ELR (cell line): Measurements from ENCODE around the gene FAM200B.

ENCODE experiments used
- DNase-seq: peaks from one replicate; pipeline ENCODE4 v3.0.0-alpha.2; 2015; ENCODE audit warnings: low read depth

The FAM200B gene

DNA sequence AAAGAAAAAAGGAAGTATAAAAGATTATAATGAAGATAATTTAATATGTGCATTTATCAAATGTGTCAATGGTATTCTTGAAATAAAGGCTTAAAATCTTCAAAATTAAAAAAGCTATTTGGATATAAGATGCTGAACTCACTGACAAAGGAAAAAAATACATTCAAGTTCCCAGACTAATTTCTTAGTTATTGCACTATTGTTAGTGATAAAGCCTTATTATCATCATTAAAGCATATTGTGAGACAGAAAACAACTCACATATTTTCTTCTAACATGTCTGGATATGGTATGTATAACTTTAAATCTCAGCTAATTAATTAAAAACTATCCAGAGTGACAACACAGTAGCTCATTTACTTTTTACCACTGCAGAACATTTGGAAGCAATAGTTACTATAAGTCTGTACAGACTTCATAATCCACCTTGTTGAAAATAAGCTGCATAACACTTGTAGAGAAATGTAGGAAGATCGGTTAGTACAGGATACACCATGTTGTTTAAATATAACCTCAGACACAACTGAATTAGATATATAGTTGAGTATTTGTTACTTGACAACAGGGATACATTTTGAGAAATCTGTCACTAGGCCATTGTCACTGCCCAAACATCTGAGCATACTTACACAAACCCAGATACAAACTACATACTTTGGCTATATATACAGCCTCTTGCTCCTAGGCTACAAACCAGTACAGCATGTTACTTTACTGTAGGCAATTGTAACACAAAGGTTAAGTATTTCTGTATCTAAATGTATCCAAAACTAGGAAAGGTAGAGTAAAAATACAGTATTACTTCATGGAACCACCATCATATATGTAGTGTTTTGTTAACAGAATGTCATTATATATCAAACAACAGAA lies 12.8 kb upstream of the FAM200B start:
- no peak for DNase-seq

DNA sequence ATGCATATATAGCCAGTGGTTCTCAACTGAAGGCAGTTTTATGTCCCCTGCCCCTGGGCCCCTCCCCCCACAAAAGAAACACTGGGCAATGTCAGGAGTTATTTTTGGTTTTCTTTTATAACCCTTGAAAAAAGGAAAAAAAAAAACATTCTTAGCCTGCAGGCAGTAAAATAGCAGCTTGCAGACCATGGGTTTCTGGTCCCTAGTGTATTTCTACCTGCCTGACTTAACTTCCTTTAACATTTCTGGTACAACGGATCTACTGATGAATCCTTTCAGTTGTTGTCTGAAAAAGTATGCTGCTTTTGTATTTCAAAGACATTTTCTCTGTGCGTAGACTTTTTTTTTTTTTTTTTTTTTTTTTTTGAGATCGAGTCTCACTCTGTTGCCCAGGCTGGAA lies 11.1 kb upstream of the FAM200B start:
- DNase-seq = no peak

DNA sequence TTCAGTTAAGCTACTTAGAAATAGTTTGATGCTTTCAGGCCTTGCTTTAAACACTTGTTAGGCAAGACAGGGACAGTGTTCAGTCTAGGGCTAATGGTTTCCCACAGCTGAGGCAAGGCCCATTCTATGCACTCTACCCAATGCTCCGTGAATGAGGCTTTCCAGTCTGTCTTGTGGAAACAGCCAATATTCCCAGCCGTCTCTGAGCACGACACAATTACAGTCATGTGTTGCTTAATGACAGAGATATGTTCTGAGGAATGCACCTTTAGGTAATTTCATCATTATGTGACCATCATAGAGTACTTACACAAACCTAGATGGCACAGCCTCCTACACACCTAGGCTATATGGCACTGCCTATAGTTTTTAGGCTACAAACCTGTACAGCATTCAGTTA lies 9.5 kb upstream of the FAM200B start:
- DNase-seq = no peak

DNA sequence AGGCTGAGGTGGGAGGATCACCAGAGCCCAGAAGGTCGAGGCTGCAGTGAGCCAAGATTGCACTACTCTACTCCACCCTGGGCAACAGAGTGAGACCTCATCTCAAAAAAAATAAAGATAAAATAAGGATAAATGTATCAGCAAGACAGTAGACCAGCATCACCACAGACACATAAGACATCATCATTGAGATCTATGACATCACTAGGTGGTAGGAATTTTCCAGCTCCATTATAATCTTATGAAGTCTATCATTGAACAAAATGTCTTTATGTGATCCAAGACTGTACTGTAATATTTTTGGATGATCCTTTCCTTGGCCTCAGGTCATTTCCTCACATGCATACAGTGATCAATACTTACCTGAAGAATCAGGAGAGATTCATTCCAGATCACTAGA lies 8.3 kb upstream of the FAM200B start:
- DNase-seq = no peak

DNA sequence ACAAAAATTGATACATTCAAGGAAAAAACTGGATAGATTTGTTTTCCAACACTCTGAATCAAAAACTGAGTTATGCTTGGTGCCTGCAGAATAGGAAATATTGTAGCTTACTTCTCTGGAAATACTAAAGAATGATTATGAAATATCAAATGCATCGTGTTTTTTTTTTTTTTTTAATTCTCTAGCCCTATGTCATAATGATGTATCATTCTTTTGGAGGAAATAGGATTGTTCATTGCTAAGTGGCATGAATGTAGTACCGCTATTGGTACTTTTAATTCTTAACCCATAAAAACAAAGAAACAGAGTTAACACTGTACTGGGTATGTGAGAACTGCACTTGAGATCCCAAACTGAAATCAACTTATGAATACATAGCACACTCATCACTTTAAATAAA lies 7.6 kb upstream of the FAM200B start:
- DNase-seq = no peak

DNA sequence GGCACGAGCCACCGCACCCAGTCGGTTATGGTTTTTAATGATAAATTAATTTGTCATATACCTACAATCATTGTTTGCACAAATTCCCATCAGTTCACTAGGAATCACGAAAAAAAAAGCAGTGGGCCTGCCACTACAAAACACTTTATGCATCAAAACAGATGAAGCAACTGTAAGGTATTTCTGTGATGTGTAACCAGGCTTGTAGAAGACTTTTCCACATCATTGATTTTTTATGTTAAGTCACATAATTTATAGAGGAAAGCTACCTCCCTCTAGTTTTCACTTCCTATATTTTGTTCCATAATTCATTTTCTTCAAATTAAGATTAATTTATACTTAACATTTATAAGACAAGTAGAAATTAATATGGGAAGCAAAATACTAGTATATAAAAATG lies 6.7 kb upstream of the FAM200B start:
- no peak for DNase-seq

DNA sequence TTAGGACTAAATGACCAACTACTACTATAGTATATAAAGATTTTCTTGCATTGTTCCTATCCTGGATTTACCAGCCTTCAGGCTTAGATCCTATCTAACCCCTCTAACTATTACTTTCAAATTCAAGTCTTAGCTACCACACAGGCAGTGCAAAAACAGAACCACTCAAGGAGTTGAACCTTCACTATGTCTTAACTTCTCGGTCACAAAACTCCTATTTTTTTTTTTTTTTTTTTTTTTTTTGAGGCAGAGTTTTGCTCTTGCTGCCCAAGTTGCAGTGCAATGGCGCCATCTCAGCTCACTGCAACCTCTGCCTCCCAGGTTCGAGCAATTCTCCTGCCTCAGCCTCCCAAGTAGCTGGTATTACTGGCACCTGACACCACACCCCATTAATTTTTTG lies 6.3 kb upstream of the FAM200B start:
- DNase-seq = no peak

DNA sequence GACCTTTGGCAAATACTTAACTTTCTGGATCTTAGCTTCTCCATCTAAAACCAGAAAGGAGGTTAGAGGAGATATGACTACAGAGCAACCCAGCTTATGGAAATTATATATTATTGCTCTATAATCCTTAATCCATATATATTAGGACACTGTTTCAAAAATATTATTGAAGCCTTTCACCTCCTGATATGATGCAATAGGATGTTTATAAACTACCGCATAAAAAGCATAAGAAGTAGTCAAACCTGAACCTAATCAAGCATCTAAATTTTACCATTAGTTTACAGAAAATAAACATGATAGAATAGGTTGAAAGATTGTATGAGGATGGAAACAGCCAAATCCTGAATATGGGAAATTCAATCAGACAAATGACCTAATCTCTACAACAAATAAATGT lies 5.6 kb upstream of the FAM200B start:
- no peak for DNase-seq

DNA sequence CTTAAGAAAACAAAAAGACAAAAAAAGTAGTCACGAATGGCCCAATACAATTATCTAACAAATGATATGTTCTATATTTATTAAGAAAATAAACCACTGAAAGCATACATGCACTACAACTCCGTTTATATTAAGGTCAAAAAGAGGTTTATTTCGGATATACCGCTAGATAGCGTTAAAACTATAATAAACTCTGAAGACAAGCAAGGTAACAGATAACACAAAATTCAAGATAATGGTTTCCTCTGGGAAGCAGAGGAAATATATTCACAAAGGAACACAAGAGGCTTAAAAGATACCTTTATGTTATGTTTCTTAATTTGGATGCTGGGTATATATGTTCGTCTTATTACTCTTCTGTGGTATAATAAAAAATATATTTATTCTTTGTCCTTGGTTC lies 4.7 kb upstream of the FAM200B start:
- DNase-seq = no peak

DNA sequence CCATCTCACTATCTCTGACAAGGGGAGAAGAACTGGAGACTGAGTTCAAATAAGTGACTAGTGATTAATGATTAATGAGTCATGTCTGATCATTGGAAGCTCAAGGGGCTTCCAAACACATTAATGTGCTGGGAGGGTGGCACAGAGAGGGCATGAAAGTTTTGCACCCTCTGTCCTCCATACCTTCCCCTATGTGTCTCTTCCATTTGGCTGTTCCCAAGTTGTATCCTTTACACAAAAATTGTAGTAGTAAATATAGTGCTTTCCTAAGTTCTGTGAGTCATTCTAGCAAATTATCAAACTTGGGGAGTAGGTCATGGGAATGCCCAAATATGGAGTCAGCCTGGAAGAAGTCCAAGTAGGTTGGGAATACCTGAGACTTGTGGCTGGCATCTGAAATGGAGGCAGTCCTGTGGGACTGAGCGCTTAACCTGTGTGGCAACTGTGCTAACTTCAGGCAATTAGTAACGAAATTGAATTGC lies 4.1 kb upstream of the FAM200B start:
- DNase-seq = peak; percentile 64

DNA sequence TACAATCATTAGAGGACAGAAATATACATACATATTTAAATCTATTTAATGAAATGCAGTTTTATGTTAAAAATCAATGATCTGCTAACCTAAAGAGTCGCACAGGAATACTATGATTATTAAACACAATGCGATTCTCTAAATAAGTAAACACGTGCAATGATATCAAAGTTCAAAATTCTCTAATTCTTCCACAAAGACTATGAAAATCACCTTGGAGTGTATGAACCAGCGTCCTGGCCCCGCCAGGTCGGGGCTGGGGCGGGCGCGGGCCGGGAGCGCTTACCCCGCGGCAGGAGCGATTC lies 608 bp upstream of the FAM200B start:
- DNase-seq = no peak

DNA sequence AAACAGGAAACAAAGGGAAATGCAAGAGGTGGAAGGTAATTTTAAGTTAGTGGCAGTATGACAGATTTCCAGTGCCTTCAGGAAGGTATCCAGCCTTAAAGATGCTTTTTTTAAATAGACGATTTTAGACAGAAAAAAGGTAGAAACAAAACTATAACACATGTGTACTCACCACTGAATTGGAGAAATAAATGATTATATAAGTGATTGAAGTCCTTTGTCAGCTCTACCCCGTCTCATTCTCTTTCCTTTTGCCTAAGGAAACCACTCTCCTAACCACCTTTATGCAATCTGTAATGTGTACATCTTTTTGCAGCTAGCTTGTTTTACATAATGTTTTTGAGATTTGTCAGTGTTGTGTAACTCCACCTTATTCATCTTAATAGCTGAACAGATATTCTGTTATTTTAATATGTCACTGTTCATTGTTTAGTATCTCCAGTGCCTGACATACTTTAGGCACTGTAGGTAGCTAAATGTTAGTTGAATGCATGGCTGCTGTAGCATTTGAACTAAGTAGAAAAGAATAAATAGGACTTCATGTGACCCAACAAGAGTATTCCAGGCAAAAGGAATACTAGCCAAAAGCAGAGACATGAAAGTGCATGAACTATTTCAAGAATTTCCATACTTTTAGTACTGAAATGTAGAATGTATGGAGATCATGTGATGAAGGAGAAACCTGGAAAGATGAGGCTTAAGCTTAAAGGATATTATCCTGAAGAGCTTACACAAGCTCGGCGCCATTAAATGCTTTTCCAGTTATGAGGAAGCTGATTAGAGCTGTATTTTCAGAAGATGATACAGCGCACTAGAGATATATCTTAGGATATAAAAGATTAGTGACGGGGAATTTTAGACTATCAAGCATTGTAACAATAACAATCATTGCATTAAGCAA lies 865 bp downstream of the FAM200B start:
- DNase-seq = peak; percentile 27

DNA sequence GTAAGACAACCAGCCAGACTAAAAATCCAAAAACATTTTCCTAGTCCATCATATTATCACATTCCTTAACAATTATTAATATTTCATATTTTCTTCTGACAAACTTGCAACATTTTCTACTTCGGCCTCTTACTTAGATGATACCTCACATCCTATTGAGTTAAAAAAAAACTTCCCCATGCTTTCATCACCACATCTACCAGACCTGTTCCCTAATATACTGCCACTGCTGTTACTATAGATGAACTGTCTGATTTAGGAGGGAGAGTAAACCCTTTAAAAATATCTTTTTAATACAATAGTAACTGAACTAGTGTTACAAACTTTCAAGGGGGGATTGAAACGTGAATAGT lies 1.5 kb downstream of the FAM200B start:
- DNase-seq = no peak

DNA sequence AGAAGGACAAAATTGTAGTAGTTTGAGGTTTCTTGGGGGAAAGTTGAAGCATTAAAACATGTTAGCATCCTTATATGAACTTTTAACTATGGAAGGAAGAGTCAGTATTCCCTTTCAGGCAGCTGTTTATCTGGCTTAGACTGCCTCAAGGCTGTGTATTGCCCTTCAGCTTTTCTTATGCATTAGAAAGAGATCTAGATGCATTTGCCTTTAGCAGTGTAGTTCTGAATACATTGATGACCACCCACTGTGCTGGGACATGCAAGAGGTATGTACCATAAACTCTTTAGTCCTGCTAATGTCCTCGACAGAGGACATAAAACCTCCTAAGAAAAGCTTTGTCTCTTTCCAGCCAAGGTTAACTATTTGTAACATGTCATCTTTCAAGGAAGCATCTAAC lies 2.9 kb downstream of the FAM200B start:
- DNase-seq = no peak

DNA sequence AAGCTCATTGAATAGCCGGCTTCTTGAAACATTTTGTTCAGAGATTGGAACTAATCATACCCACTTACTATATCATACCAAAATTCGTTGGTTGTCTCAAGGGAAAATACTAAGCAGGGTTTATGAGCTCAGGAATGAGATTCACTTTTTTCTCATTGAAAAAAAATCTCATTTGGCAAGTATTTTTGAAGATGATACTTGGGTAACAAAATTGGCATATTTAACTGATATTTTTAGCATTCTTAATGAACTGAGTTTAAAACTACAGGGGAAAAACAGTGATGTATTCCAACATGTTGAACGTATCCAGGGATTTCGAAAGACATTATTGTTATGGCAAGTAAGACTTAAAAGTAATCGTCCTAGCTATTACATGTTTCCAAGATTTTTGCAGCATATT lies 6.4 kb downstream of the FAM200B start:
- no peak for DNase-seq

DNA sequence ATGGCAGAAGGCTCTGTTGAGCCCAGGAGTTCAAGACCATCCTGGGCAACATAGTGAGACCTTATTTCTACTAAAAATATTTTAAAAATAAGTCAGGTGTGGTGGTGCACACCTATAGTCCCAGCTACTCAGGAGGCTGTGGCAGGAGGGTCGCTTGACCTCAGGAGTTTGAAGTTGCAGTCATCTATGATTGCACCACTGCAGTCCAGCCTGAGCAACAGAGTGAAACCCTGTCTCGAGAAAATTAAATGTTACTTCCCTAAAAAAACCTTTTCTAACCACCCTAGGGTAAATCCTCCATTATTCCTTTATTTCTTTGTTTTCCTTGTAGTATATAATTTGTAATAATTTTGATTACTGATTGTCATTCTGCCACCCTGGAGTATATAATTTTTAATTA lies 7.9 kb downstream of the FAM200B start:
- peak; percentile 49 for DNase-seq

DNA sequence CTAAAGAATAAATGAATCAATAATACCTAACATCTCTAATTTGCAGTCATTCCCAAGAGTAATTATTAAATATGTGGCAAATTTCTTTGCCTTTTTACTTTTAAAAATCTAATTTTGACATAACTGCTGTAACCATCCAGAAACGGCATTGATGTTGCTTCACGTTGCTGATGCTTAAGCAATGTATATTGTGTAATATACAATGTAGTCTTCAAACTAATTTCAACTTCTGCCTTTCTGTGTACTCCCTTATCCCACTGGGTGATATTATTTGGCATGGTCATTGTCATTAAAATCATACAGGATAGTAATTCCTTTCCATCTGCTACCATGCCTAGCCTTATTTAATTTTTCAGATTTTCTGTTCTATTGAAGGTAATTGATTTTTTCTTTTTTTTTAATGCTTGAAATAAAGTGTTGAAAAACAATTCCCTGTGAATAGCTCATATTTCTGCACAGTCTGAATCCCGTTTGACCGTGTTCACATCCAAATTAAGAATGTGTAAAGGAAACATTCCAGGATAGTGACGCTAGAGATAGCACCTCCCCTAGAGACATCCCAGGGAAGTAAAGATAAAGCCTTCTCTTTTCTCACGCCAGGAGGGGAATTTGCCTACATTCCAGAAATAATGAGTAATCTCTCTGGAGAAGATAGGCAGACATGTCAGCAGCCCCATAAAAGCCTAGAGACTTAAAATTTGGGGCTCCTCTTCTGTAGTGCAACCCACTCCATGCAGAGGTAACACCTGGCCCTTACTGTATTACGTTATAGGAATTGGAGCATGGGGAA lies 8.6 kb downstream of the FAM200B start:
- peak; percentile 97 for DNase-seq

DNA sequence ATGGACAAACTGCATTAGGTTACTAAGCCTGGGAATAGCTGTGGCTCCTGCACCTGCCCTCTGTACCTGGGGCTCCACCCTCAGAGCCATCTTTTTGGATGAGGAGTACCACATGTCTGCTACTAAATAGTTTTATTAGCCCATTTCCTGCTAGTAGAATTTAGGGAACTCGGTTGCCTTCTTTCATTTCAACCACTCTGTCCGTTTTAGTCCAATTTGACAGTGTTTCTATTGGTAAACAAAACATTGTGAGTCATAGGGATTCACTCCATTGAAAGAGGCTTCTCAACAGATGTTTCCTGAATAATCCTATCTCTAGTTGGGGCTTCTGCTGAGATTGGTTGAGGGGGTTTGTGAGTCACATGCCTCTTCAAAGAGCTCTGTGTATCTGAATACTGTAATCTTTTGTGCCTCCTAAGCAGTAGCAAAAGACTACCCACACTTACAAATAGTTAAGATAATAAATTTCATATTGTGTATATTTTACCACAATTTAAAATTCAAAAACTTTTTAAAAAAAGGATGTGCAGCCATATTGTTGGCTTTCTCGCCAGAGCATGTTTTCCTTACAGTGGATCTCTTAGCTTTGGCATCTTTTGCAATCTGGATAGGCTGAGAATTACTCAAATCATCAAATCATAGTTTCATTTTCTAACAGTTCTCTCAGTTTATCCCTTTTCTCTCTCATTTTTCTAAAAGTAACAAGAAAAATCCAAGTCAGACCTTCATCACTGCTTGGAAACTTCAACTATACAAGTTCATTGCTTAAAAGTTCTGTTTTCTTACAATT lies 9.9 kb downstream of the FAM200B start:
- peak; percentile 93 for DNase-seq

DNA sequence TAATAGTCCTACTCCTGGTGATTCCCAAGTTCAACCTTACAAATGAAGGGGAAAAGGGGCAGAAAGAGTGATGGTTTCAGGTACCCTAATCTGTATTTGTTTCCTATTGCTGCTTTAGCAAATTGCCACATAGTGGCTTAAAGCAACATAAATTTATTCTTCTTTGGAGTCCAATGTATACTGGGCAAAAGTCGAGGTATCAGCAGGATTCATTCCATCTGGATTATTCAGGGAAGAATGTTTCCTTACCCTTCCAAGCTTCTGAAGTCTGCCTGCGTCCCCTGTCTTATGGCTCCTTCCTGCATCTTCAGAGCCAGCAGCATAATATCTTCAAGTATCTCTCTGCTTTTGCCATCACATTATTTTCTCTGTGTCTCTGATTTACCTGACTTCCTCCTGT lies 11.0 kb downstream of the FAM200B start:
- DNase-seq = no peak

DNA sequence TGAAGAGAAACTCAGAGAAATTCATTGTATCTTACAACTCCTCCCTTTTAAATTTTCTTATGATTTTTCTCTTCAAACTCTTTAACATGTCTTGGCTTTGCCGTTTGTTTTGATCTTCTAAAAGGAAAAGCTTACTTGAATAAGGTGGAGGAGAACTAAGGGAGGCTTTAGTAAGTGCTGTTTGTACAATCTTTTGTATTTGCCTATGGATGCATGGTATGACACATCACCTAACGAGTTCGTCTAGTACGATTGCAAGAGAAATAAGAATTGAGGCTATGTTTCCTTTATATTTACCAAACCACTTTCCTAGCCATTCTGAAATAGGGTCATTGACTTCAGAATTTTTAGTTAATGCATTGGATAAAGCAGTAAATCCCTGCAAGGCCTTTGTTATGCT lies 12.8 kb downstream of the FAM200B start:
- no peak for DNase-seq

DNA sequence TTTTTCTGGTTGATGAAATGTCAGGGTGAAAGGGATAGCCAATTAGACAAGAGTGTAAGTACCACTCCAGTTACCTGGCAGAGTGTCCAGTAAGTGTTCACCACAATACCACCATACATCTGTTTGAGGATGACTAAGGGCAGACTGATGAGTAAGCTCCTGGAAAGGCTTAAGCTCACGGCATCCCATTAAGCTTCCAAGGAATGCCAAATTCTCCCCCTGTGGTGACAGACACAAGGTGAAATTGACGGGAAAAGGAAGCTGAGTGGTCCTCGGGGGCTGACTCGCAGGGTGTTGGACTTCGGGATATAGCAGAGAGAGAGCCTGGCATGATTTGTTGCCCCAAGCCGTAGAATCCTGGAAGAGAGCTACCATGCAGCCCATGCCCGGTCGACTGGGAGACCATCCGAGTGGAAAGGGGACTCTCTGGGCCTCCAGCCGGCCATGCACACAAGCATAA lies 13.6 kb downstream of the FAM200B start:
- DNase-seq = peak; percentile 98

DNA sequence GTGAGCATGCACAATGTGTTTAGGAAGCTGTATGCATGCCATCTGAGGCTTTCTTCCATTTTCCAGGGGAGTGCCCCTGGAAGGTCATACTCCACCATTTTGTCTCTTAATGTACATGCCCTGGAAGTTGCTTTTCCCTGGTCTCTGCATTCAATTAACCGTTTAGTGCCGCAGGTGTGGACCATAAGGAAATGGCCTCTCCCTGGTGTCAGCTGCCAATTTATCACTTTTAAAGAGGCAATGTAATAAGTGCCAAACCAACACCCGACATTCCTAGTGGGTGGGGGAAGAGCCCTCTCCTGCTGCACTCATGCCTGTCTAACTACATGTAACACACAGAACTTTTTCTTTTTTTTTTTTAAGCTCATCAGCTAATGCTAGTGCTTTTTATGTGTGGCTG lies 14.1 kb downstream of the FAM200B start:
- no peak for DNase-seq
